ENCODE measurements around the gene ASXL1. TPM values are rescaled to one million over a fixed set of nuclear protein-coding genes. Genes with fewer than 3 reads are reported as not detected.

ASXL1 gene
- total and polyA plus RNA-seq, 2 donors (not counting 1 experiment from before 2014, with no cell fraction given), result 93.0 to 180 TPM

DNA sequence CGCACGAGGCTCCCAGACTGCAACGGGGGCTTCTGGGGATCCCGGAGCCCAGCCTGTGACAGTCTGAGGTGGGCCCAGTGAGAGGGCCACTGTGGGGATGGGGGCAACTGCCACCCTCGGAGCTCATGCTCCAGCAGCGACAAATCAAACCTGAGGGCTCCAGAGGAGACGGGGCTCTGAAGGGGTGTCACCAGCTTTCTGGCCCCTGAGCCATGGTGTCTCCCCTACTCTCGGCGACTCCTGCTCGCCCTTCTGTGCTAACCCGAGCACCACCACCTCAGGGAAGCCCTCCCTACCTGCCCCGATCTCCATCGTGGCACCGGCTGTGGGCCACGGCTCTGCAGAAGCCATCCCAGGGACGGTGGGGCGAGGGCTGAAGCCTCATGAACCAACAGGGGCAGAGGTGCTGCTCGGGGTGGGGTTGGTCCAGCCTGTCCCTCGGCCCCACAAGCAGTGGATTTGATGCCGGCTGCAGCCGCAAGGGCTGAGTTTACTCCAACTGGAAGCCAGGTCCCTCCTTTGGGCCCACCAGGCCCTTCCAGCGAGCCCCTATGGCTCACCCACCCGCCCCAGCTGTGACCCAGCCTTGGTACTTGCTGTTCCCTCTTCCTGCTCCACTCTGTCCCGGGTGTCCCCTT, 102.7 kb downstream of the ASXL1 start:
- intact Hi-C loops (cut with micrococcal nuclease), result no loop called here
- Histone ChIP-seq H3K4me2 (replicated peaks; ENCODE audit: low read depth, low read length, poor library complexity, severe bottlenecking) (no peak overlapping the region), H3K27me3 (replicated peaks in 1 of 4; ENCODE audit: control extremely low read depth in 1 of 4, control insufficient read depth in 3 of 4, insufficient read depth in 4 of 4, low read length in 3 of 4) (no peaks in the 10 kb centered on the region), H3K4me3 (ENCODE audit: control extremely low read depth in 1 of 5, extremely low read depth in 1 of 5, insufficient read depth in 1 of 5, low read depth in 2 of 5, low read length in 4 of 5) (no peak overlapping the region), H4K20me1 (ENCODE audit: control insufficient read depth, insufficient read depth, low read length, poor library complexity, severe bottlenecking) (no peaks in the 10 kb centered on the region), H3K27ac (ENCODE audit: low read length in 2 of 2) (no peak overlapping the region), H3K4me1 (ENCODE audit: control insufficient read depth in 2 of 2, insufficient read depth in 2 of 2, low read length in 2 of 2) (peaks cover 0 to 13% of the 10 kb centered on the region in 2 donors), H3K9ac (ENCODE audit: low read length) (no peak overlapping the region), H3K79me2 (ENCODE audit: control insufficient read depth, insufficient read depth, low read length) (no peaks in the 10 kb centered on the region), H3K9me3 (ENCODE audit: control extremely low read depth in 1 of 3, control insufficient read depth in 2 of 3, insufficient read depth in 1 of 3, low read length in 2 of 3) (no peaks in the 10 kb centered on the region), H3K36me3 (replicated peaks in 1 of 2; ENCODE audit: control extremely low read depth in 1 of 2, control insufficient read depth in 1 of 2, extremely low read depth in 1 of 2, insufficient read depth in 2 of 2, low read length in 1 of 2) (peaks cover 0 to 3% of the 10 kb centered on the region in 2 experiments), H2AFZ (ENCODE audit: insufficient read depth, low read depth, low read length, poor library complexity, severe bottlenecking) (no peak overlapping the region)
- no peak for TF ChIP-seq EZH2 (IDR thresholded peaks at IDR 0.05; ENCODE audit: borderline replicate concordance, insufficient read depth, low read depth, low read length, poor library complexity, severe bottlenecking)
- H3K27ac Mint-ChIP-seq, result no peak overlapping the region
- ChIA-PET CTCF (no interaction called here), POLR2A (no interaction called here)
- ATAC-seq (ENCODE audit: low read depth) (no peak), DNase-seq (no peak)
- no peaks in the 10 kb centered on the region for H3K27me3 Mint-ChIP-seq
- 94% methylated on average over 24 of the region's 24 CpGs for WGBS (ENCODE audit: insufficient coverage)
- H3K9me3 Mint-ChIP-seq (ENCODE audit: insufficient read depth), result no peaks in the 10 kb centered on the region
- H3K4me3 Mint-ChIP-seq, result no peak overlapping the region
- H3K4me1 Mint-ChIP-seq, result peaks cover 10% of the 10 kb centered on the region

DNA sequence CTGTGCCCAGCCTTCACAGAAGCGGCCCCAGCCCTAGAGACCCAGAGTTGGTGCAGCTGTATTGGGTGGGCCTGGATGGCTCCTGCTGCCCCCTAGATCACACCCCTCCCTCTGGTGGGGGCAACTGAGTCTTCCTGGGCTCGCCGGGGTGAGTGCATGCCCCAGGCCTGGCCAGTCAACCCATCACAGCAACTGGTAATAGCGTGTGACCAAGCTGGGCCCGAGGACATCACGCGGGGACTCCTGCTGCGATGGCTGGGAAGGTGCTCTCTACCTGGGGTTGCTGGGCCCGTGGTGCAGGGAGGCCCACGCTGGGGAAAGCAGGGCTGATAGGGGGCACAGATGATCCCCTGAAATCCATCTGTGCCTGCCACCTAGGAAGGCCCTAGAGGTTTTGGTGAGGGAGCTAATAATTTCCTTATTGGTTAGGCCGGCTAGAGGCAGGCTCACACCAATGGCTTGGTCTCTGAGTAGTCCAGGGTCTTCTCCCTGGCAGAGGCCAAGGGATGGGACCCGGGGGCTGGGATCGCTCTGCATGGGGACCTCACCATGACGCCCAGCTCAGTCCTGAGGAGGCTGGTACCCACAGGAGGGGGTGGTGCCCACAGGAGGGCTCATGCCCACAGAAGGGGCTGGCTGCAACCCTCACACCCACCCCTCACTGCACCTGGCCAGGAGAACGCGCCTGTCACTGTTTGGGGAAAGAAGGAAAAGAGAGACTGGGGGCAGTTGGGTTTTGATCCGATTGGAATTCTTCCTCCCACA, 103.9 kb downstream of the ASXL1 start:
- no peaks in the 10 kb centered on the region for H3K79me2 ChIP-seq (ENCODE audit: control insufficient read depth, insufficient read depth, low read length)
- no peak overlapping the region for H2AFZ ChIP-seq (ENCODE audit: insufficient read depth, low read depth, low read length, poor library complexity, severe bottlenecking)
- no peak for TF ChIP-seq EZH2 (IDR thresholded peaks at IDR 0.05; ENCODE audit: borderline replicate concordance, insufficient read depth, low read depth, low read length, poor library complexity, severe bottlenecking)
- TF ChIP-seq, protein P1, sequence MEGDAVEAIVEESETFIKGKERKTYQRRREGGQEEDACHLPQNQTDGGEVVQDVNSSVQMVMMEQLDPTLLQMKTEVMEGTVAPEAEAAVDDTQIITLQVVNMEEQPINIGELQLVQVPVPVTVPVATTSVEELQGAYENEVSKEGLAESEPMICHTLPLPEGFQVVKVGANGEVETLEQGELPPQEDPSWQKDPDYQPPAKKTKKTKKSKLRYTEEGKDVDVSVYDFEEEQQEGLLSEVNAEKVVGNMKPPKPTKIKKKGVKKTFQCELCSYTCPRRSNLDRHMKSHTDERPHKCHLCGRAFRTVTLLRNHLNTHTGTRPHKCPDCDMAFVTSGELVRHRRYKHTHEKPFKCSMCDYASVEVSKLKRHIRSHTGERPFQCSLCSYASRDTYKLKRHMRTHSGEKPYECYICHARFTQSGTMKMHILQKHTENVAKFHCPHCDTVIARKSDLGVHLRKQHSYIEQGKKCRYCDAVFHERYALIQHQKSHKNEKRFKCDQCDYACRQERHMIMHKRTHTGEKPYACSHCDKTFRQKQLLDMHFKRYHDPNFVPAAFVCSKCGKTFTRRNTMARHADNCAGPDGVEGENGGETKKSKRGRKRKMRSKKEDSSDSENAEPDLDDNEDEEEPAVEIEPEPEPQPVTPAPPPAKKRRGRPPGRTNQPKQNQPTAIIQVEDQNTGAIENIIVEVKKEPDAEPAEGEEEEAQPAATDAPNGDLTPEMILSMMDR (IDR thresholded peaks at IDR 0.05), result no peak
- WGBS (ENCODE audit: insufficient coverage), result 89% methylated on average over 12 of the region's 17 CpGs
- H3K9me3 ChIP-seq (ENCODE audit: control extremely low read depth in 1 of 3, control insufficient read depth in 2 of 3, insufficient read depth in 1 of 3, low read length in 2 of 3), result no peaks in the 10 kb centered on the region
- CTCF ChIA-PET, result interaction anchor here (0.6 kb wide), 1 partner anchor 305 kb away, joined by 3 read pairs; no protein-coding TSS in a partner anchor
- no peak for DNase-seq
- Mint-ChIP-seq H3K27ac (no peak overlapping the region), H3K27me3 (no peaks in the 10 kb centered on the region), H3K9me3 (ENCODE audit: insufficient read depth) (no peaks in the 10 kb centered on the region), H3K4me1 (peaks cover 10% of the 10 kb centered on the region), H3K4me3 (no peak overlapping the region)
- no peaks in the 10 kb centered on the region for H3K27me3 ChIP-seq (replicated peaks in 1 of 4; ENCODE audit: control extremely low read depth in 1 of 4, control insufficient read depth in 3 of 4, insufficient read depth in 4 of 4, low read length in 3 of 4)
- no peak overlapping the region for H3K4me3 ChIP-seq (ENCODE audit: control extremely low read depth in 1 of 5, extremely low read depth in 1 of 5, insufficient read depth in 1 of 5, low read depth in 2 of 5, low read length in 4 of 5)
- H3K9ac ChIP-seq (ENCODE audit: low read length), result no peak overlapping the region
- ATAC-seq (ENCODE audit: low read depth), result no peak
- no peak overlapping the region for H3K27ac ChIP-seq (ENCODE audit: low read length in 2 of 2)
- no peak overlapping the region for H3K4me2 ChIP-seq (replicated peaks; ENCODE audit: low read depth, low read length, poor library complexity, severe bottlenecking)
- no peaks in the 10 kb centered on the region for H4K20me1 ChIP-seq (ENCODE audit: control insufficient read depth, insufficient read depth, low read length, poor library complexity, severe bottlenecking)
- no peaks in the 10 kb centered on the region for H3K36me3 ChIP-seq (replicated peaks in 1 of 2; ENCODE audit: control extremely low read depth in 1 of 2, control insufficient read depth in 1 of 2, extremely low read depth in 1 of 2, insufficient read depth in 2 of 2, low read length in 1 of 2)
- peaks cover 0 to 10% of the 10 kb centered on the region in 2 donors for H3K4me1 ChIP-seq (ENCODE audit: control insufficient read depth in 2 of 2, insufficient read depth in 2 of 2, low read length in 2 of 2)
- intact Hi-C loops (cut with micrococcal nuclease), result no loop called here
- POLR2A ChIA-PET, result no interaction called here
